GM10847 (cell line): Measurements from ENCODE around the gene SYCN.

Experiments
- POLR2A ChIP-seq: IDR thresholded peaks from 2 replicates; pipeline ENCODE4 v1.6.1; 2011; ENCODE audit not compliant: insufficient read length; ENCODE audit errors: extremely low read depth

Gene SYCN

DNA sequence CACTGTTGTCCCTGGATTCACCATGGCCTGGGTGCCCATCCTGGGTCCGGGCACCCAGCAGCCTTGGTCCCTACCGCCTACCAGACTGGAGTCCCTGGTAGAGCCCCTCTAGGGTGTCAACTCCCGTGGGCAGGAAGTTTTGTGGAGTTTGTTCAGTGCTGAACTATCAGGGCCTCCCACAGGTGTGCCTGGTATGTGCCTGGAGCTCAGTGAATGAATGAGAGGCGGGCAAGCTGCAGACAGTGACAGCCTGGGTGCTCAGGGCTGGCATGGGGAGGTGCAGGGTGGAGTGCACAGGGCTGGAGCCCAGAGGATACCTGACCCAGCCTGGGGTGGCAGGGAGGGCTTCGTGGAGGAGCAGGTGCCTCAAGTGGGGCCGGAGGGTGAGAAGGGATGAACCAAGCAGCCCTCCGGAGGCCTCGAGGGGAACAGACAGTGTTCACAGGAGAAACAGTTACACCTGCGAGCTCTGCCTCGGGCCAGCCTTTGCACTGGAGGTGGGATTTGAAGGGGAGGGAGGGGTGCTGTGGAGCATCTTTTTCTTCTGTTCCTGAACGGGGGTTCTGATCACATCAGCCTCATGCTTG lies 48.9 kb downstream of the SYCN start:
- no peak for TF ChIP-seq POLR2A

DNA sequence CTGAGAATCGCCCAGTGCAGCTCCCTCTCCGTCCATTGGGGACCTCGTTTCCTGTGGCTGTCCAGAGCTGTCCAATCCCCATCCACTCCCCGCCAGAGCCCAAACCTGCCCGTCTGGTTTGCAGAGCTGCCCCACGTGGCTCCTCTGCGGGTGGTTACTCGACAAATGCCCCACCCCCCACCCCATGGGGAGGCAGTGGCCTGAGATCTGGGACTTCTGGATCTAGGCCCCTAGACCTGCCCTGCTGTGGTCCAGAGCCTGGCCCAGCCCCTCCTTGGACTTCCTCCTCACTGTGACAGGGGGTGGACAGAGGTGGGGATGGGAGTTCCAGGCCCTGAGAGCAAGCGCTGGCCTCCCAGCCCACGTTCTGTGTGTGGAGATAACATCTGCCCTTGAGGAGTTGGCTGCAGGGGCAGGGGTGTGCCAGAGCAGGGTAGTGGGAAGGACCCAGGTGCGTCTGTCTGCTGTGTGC lies 49.4 kb downstream of the SYCN start:
- no peak for TF ChIP-seq POLR2A

DNA sequence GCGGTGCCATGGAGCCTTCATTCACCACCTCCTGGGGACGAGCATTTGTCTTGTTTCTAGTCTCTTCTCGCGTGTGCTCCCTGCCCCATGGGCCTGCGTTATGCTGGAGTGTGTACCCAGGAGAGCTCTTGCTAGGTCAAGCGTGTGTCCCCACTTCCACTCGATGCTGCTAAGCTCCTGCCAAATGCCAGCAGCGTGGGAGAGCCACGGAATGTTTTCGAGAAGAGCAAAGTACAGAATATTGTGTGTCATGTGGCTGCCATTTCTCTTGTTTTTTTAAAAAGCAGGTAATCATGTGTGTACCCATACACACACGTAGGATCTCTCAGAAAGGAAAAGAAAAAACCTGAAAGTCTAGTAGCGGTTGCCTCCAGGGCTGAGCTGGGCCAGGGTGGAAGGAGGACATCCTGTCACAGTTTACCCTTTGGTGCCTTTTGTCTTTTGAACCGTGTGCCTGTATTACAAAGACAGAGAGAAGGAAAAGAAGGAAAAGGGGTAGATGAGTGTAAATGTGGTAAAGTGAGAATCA lies 49.9 kb downstream of the SYCN start:
- no peak for TF ChIP-seq POLR2A
